Chondrocyte (in vitro differentiated cells): Measurements from ENCODE around the gene SH2B2. TPM values are rescaled to one million over a fixed set of nuclear protein-coding genes. Genes with fewer than 3 reads are reported as not detected.

Experiments used
- DNase-seq: peaks from one replicate; pipeline ENCODE4 v3.0.0; 2021; ENCODE audit warnings: mixed read lengths, low spot score
- H3K27ac Mint-ChIP-seq: one replicate; pipeline ENCODE4 v1.8.0; 2021; ENCODE audit warnings: mild to moderate bottlenecking, moderate library complexity, mixed read lengths; ENCODE audit not compliant: unreplicated experiment
- H3K27me3 Mint-ChIP-seq: 2 replicates; pipeline ENCODE4 v1.8.0; 2021; ENCODE audit warnings: low read depth, mixed read lengths
- H3K36me3 Mint-ChIP-seq: 2 replicates; pipeline ENCODE4 v1.8.0; 2021; ENCODE audit warnings: low read depth, mixed read lengths
- H3K4me1 Mint-ChIP-seq: 2 replicates; pipeline ENCODE4 v1.8.0; 2021; ENCODE audit warnings: low read depth, mild to moderate bottlenecking, mixed read lengths
- H3K4me3 Mint-ChIP-seq: one replicate; pipeline ENCODE4 v1.8.0; 2021; ENCODE audit warnings: mild to moderate bottlenecking, moderate library complexity, mixed read lengths; ENCODE audit not compliant: unreplicated experiment
- H3K9me3 Mint-ChIP-seq: 2 replicates; pipeline ENCODE4 v1.8.0; 2021; ENCODE audit warnings: low read depth, mixed read lengths
- CTCF ChIP-seq: fragments of 200-600 bp; sonication (generic); IDR thresholded peaks from 2 replicates; pipeline ENCODE4 v1.5.0; 2021; ENCODE audit warnings: antibody characterized with exemption, mild to moderate bottlenecking, moderate library complexity
- total RNA-seq: library from RNA; stranded (reverse); gene quantifications from 3 replicates; pipeline ENCODE4 v1.2.1, GENCODE V29; 2021

SH2B2 gene
- total RNA-seq, 1 donor from 2014 or later: 4.1 TPM

- no peak for DNase-seq
- H3K27me3 Mint-ChIP-seq: no peaks in the 10 kb centered on the region
- H3K4me3 Mint-ChIP-seq: no peak overlapping the region
- no peaks in the 10 kb centered on the region for H3K9me3 Mint-ChIP-seq
- H3K36me3 Mint-ChIP-seq: peaks cover 5% of the 10 kb centered on the region
- peaks cover 3% of the 10 kb centered on the region for H3K4me1 Mint-ChIP-seq
- no peak for TF ChIP-seq CTCF
- H3K27ac Mint-ChIP-seq: no peak overlapping the region
Measured at GRCh38 chr7:102258749-102259107, 27.9 kb upstream of the SH2B2 start.

GRCh38 chr7:102260856-102261255 is 25.8 kb upstream of the SH2B2 start:
- Mint-ChIP-seq H3K36me3 (peaks cover 2% of the 10 kb centered on the region), H3K4me1 (peaks cover 3% of the 10 kb centered on the region), H3K27ac (no peak overlapping the region), H3K27me3 (no peaks in the 10 kb centered on the region), H3K4me3 (no peak overlapping the region), H3K9me3 (no peaks in the 10 kb centered on the region)
- TF ChIP-seq CTCF: no peak
- no peak for DNase-seq

GRCh38 chr7:102261451-102261850 is 25.2 kb upstream of the SH2B2 start:
- no peaks in the 10 kb centered on the region for H3K9me3 Mint-ChIP-seq
- H3K4me3 Mint-ChIP-seq: no peak overlapping the region
- TF ChIP-seq CTCF: no peak
- no peaks in the 10 kb centered on the region for H3K27me3 Mint-ChIP-seq
- DNase-seq: no peak
- peaks cover 3% of the 10 kb centered on the region for H3K4me1 Mint-ChIP-seq
- peaks cover 2% of the 10 kb centered on the region for H3K36me3 Mint-ChIP-seq
- H3K27ac Mint-ChIP-seq: no peak overlapping the region

GRCh38 chr7:102262546-102262945 is 24.1 kb upstream of the SH2B2 start:
- no peak overlapping the region for H3K4me3 Mint-ChIP-seq
- no peak for DNase-seq
- TF ChIP-seq CTCF: no peak
- H3K27me3 Mint-ChIP-seq: no peaks in the 10 kb centered on the region
- H3K36me3 Mint-ChIP-seq: peaks cover 2% of the 10 kb centered on the region
- no peak overlapping the region for H3K27ac Mint-ChIP-seq
- no peaks in the 10 kb centered on the region for H3K9me3 Mint-ChIP-seq
- H3K4me1 Mint-ChIP-seq: peaks cover 3% of the 10 kb centered on the region

GRCh38 chr7:102264367-102264891 is 22.2 kb upstream of the SH2B2 start:
- Mint-ChIP-seq H3K36me3 (peaks cover 2% of the 10 kb centered on the region), H3K27ac (no peak overlapping the region), H3K27me3 (no peaks in the 10 kb centered on the region), H3K4me3 (no peak overlapping the region), H3K9me3 (no peaks in the 10 kb centered on the region), H3K4me1 (peaks cover 3% of the 10 kb centered on the region)
- no peak for TF ChIP-seq CTCF
- DNase-seq: no peak
